Adrenal gland (tissue), 12 donors: ENCODE data around the gene CDC14B. TPM values are rescaled to one million over a fixed set of nuclear protein-coding genes. Genes with fewer than 3 reads are reported as not detected.
"Not testable (repeated sequence)": the region's sequence is repeated elsewhere in the genome, so short reads cannot be mapped to it uniquely, and the experiment has no call there.

ENCODE experiments used
- DNase-seq, 7 donors: peaks; one replicate each; pipeline ENCODE4 v3.0.0-alpha.2; 2019 to 2020
- H3K27ac ChIP-seq, 5 donors: fragments of 200-600 bp; sonication (generic) in 4 of 5; 1 replicate in 3 of 5; 2 replicates in 2 of 5; pipeline versions ENCODE4 v1.5.1 to v1.8.0; 2016 to 2020; ENCODE audit warnings: mild to moderate bottlenecking in 1 of 5
- H3K27me3 ChIP-seq: fragments of 200-600 bp; 2 replicates; pipeline ENCODE4 v1.8.0; 2021
- H3K36me3 ChIP-seq, 2 donors: fragments of 200-600 bp; replicated peaks in 1 of 2; 1 replicate in 1 of 2; 2 replicates in 1 of 2; pipeline versions ENCODE4 v1.5.1 to v1.8.0; 2018 to 2022
- H3K4me1 ChIP-seq, 2 donors: fragments of 200-600 bp; replicated peaks in 1 of 2; 1 replicate in 1 of 2; 2 replicates in 1 of 2; pipeline versions ENCODE4 v1.5.1 to v1.8.0; 2018 to 2021
- H3K4me3 ChIP-seq, 4 donors: fragments of 200-600 bp; sonication (generic) in 3 of 4; one replicate each; pipeline ENCODE4 v1.5.1; 2016 to 2018
- H3K9me3 ChIP-seq, 3 donors: fragments of 200-600 bp; sonication (generic) in 1 of 3; replicated peaks in 1 of 3; 1 replicate in 2 of 3; 2 replicates in 1 of 3; pipeline versions ENCODE4 v1.5.1 to v1.8.0; 2016 to 2021
- CTCF ChIP-seq, 6 experiments: fragments of 450-650 bp in 4 of 6; fragments of 200-600 bp in 2 of 6; sonication (generic) in 1 of 6; IDR thresholded peaks; 1 replicate in 5 of 6; 2 replicates in 1 of 6; pipeline versions ENCODE4 v1.5.1 to v1.8.0; 2016 to 2021; ENCODE audit warnings: antibody characterized with exemption in 6 of 6, mild to moderate bottlenecking in 2 of 6, moderate library complexity in 1 of 6
- POLR2A ChIP-seq, 2 donors: fragments of 450-650 bp; IDR thresholded peaks; one replicate each; pipeline ENCODE4 v1.6.1; 2017; ENCODE audit warnings: antibody characterized with exemption in 2 of 2, mild to moderate bottlenecking in 2 of 2, moderate library complexity in 1 of 2
- WGBS, 4 donors: extraction: QIAGEN DNeasy Blood & Tissue Kit in 2 of 4; methylation state at CpG; one replicate each; pipeline versions ENCODE4 v1.1.5 to v1.1.7; 2013 to 2017; 5-methylcytosine and 5-hydroxymethylcytosine counted together
- intact Hi-C, 2 donors: fragments of 100-400 bp; cut with DNase I; formaldehyde crosslinking; loops; one replicate each; pipeline versions ENCODE4 v1.14.1 to v1.15.0; 2022 to 2023
- polyA plus RNA-seq, 3 donors: library from polyadenylated mRNA; stranded (reverse); fragments of 200-250 nt in 2 of 3; fragments of 350-450 nt in 1 of 3; fragmentation: Illumina TruSeq in 1 of 3; extraction: RNeasy Lipid Tissue Mini Kit (QIAGEN cat#74804) in 1 of 3; gene quantifications; one replicate each; pipeline ENCODE4 v1.2.3, GENCODE V29; 2013 to 2014
- total RNA-seq, 9 donors: library from RNA; depleted of rRNA in 4 of 9; stranded (reverse); fragments of >200 nt in 4 of 9; fragments of 120-200 nt in 1 of 9; fragmentation: NEBNext Ultra II Directional in 1 of 9; extraction: Animal tissue kit (Norgen Biotek cat#: 25700) in 1 of 9; gene quantifications; one replicate each; pipeline versions ENCODE4 v1.1.0 to v1.2.4, GENCODE V29; 2013 to 2023
- donor health status: healthy with polysubstance abuse.
- donor health status: Bipolar disorder and iron deficiency.
- donor health status: DM: yes; HTN: yes; CAD: no.
- donor health status: DM: no; HTN: no; CAD: no.
- donor health status: DM: no; HTN: no; CAD: no.
- donor health status: DM: yes; HTN: yes; CAD: no.

CDC14B gene
- total and polyA plus RNA-seq, 12 donors, result 2.1 to 19.1 (median 10.2) TPM

- Histone ChIP-seq H3K4me1 (no peaks in the 10 kb centered on the region), H3K9me3 (no peaks in the 10 kb centered on the region), H3K27ac (no peak overlapping the region), H3K27me3 (no peaks in the 10 kb centered on the region), H3K36me3 (no peaks in the 10 kb centered on the region), H3K4me3 (no peak overlapping the region)
- no peak for TF ChIP-seq POLR2A (IDR thresholded peaks at IDR 0.05)
- TF ChIP-seq CTCF (IDR thresholded peaks at IDR 0.05), result no peak
- DNase-seq, result no peak
- 87 to 88% (median 87%) methylated on average over 5 of the region's 5 CpGs for WGBS, 4 donors
- intact Hi-C loops, result no loop called here
Measured at GRCh38 chr9:96599298-96599697, 20.3 kb downstream of the CDC14B start.

GRCh38 chr9:96596601-96597111, 23.0 kb downstream of the CDC14B start:
- H3K9me3 ChIP-seq, result no peaks in the 10 kb centered on the region
- no peaks in the 10 kb centered on the region for H3K27me3 ChIP-seq
- TF ChIP-seq POLR2A (IDR thresholded peaks at IDR 0.05) (no peak), CTCF (IDR thresholded peaks at IDR 0.05) (no peak)
- H3K27ac ChIP-seq, result no peak overlapping the region
- no peaks in the 10 kb centered on the region for H3K4me1 ChIP-seq
- no peak overlapping the region for H3K4me3 ChIP-seq
- H3K36me3 ChIP-seq, result no peaks in the 10 kb centered on the region
- 79 to 85% (median 82%) methylated on average over 5 of the region's 5 CpGs for WGBS, 4 donors
- intact Hi-C loops, result no loop called here
- no peak for DNase-seq

GRCh38 chr9:96587338-96588315, 32.0 kb downstream of the CDC14B start:
- Histone ChIP-seq H3K4me3 (no peak overlapping the region), H3K27ac (no peak overlapping the region), H3K9me3 (no peaks in the 10 kb centered on the region), H3K4me1 (no peaks in the 10 kb centered on the region), H3K27me3 (no peaks in the 10 kb centered on the region), H3K36me3 (no peaks in the 10 kb centered on the region)
- intact Hi-C loops, result no loop called here
- TF ChIP-seq POLR2A (IDR thresholded peaks at IDR 0.05) (no peak), CTCF (IDR thresholded peaks at IDR 0.05) (no peak)
- WGBS, 4 donors, result 82 to 89% (median 85%) methylated on average over 12 of the region's 12 CpGs
- DNase-seq, result no peak

GRCh38 chr9:96585426-96585825, 34.2 kb downstream of the CDC14B start:
- intact Hi-C loops, result no loop called here
- H3K27ac ChIP-seq, result no peak overlapping the region
- DNase-seq, result no peak
- no peaks in the 10 kb centered on the region for H3K9me3 ChIP-seq
- no peak for TF ChIP-seq CTCF (IDR thresholded peaks at IDR 0.05)
- no peak for TF ChIP-seq POLR2A (IDR thresholded peaks at IDR 0.05)
- no peaks in the 10 kb centered on the region for H3K27me3 ChIP-seq
- H3K36me3 ChIP-seq, result no peaks in the 10 kb centered on the region
- no peak overlapping the region for H3K4me3 ChIP-seq
- H3K4me1 ChIP-seq, result no peaks in the 10 kb centered on the region

- H3K36me3 ChIP-seq, H3K4me1 ChIP-seq, DNase-seq, H3K27me3 ChIP-seq, H3K4me3 ChIP-seq, H3K9me3 ChIP-seq, intact Hi-C loops, H3K27ac ChIP-seq: not testable (repeated sequence)
- WGBS, 4 donors, result 83 to 98% (median 85%) methylated on average over 2 of the region's 2 CpGs
Measured at GRCh38 chr9:96582199-96582598, 37.4 kb downstream of the CDC14B start.
